Esophagus muscularis mucosa (tissue), 4 donors: Measurements from ENCODE around the gene CTNND1. TPM values are rescaled to one million over a fixed set of nuclear protein-coding genes. Genes with fewer than 3 reads are reported as not detected.

Experiments used
- DNase-seq: peaks from one replicate; pipeline ENCODE4 v3.0.0-alpha.2; 2017; ENCODE audit errors: extremely low spot score
- H3K27ac ChIP-seq, 4 donors: fragments of 200-600 bp; sonication (generic); replicated peaks in 1 of 4; 1 replicate in 3 of 4; 2 replicates in 1 of 4; pipeline ENCODE4 v1.5.1; 2016 to 2019; ENCODE audit warnings: mild to moderate bottlenecking in 1 of 4
- H3K27me3 ChIP-seq, 4 donors: fragments of 200-600 bp; sonication (generic); one replicate each; pipeline versions ENCODE4 v1.5.1 to v1.6.0; 2016 to 2019
- H3K36me3 ChIP-seq, 4 donors: fragments of 200-600 bp; sonication (generic); one replicate each; pipeline ENCODE4 v1.5.1; 2016 to 2019
- H3K4me1 ChIP-seq, 4 donors: fragments of 200-600 bp; sonication (generic); one replicate each; pipeline ENCODE4 v1.5.1; 2016 to 2019
- H3K4me3 ChIP-seq, 4 donors: fragments of 200-600 bp; sonication (generic); 1 replicate in 2 of 4; 2 replicates in 2 of 4; pipeline ENCODE4 v1.5.1; 2016 to 2019; ENCODE audit warnings: mild to moderate bottlenecking in 4 of 4, moderate library complexity in 1 of 4
- H3K9me3 ChIP-seq, 4 donors: fragments of 200-600 bp; sonication (generic); 1 replicate in 3 of 4; 2 replicates in 1 of 4; pipeline ENCODE4 v1.5.1; 2016 to 2019
- EP300 ChIP-seq: sonication (generic); formaldehyde crosslinking; IDR thresholded peaks from one replicate; pipeline ENCODE4 v1.6.1; 2017; ENCODE audit warnings: antibody characterized with exemption
- POLR2A ChIP-seq: fragments of 450-650 bp; IDR thresholded peaks from one replicate; pipeline ENCODE4 v1.6.1; 2017; ENCODE audit warnings: antibody characterized with exemption, moderate library complexity, mild to moderate bottlenecking, low read depth
- POLR2AphosphoS5 ChIP-seq, 2 donors: sonication (generic); formaldehyde crosslinking; IDR thresholded peaks; one replicate each; pipeline ENCODE4 v1.6.1; 2017; ENCODE audit warnings: antibody characterized with exemption in 2 of 2
- WGBS: methylation state at CpG from one replicate; pipeline ENCODE4 v1.1.5; 2018; 5-methylcytosine and 5-hydroxymethylcytosine counted together
- intact Hi-C: fragments of 100-400 bp; cut with DNase I; formaldehyde crosslinking; loops from one replicate; pipeline ENCODE4 v1.15.1; 2023
- total RNA-seq, 4 donors: library from RNA; depleted of rRNA; stranded (reverse); fragments of >200 nt; gene quantifications; one replicate each; pipeline versions ENCODE4 v1.1.0 to v1.2.1, GENCODE V29; 2016
- TF ChIP-seq, protein P1 (sequence below), 3 experiments: fragments of 200-600 bp in 2 of 3; fragments of 450-650 bp in 1 of 3; sonication (generic) in 2 of 3; IDR thresholded peaks; one replicate each; pipeline ENCODE4 v1.5.1; 2017 to 2019; ENCODE audit warnings: antibody characterized with exemption in 3 of 3, mild to moderate bottlenecking in 2 of 3, moderate library complexity in 1 of 3

Gene CTNND1
- total RNA-seq, 4 donors from 2014 or later, result 78.1 to 101 (median 89.5) TPM

DNA sequence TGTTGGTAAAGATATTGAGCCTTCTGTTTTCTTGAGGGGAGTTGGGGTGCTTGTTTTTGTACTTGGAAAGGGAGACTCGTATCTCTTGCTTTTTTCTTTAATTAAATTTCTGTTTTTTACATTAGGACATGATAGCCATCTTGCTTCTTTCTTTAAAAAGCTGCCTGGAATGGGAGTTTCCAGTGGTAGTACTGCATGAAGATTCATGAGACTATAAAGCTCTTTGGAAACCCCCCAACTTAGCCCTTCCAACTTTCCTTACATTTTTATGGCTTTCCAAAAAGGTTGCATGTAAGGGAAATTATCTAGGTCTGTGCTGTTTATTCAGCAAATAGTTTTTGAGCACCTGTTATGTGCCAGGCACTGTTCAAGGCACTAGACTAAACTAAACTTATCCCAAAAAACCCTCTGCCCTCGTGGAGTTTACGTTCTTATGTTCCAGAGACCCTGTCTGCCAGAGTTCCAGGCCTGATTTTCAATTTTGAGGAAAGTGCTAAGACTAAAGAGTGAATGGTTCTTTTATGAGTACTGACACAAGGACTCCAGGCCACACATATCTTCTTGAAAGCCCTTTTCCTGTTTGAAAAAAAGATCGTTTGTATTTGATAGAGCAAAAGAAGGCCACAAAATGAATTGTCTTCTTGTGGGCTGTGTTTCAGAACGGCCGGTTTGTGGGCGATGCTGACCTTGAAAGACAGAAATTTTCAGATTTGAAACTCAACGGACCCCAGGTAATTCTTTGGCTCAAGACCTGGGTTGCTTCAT, 31.9 kb downstream of the CTNND1 start:
- peaks cover 31 to 62% (median 53%) of the 10 kb centered on the region in 4 donors for H3K36me3 ChIP-seq

DNA sequence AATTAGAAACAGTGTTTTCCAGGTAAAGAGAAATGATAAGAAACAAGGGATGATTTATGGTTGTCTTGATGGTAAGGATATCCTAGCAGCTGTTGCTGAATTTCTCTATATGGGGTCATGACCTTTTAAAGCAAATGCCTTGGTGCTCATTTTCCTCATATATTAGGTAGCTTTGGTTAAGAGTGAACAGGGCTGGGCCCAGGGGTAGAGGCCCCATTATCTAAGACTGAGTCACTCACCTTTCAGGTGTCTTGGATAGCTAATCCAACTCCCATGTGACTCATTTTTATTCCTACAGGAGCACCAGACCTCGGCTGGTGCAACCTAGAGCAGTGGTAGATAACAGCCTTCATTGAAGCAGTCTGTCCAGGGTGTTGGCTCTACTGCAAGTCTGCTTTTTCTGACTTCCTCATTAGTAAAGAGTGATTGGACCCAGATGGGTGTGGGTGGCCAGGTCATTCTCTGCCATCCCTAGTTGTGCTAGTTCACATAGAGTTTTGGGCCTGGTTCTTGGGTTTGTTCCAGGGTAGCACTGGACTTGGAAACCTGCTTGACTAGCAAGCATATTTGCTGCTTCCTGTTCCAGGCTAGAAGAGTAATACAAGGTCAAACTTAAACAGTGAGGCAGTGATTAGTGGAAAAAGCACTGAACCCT, 37.4 kb downstream of the CTNND1 start:
- Histone ChIP-seq H3K4me3 (no peak overlapping the region), H3K27ac (peak overlapping the region; percentile 49 to 78 (median 66)), H3K36me3 (peaks cover 50 to 71% (median 58%) of the 10 kb centered on the region in 4 donors), H3K27me3 (no peaks in the 10 kb centered on the region), H3K4me1 (peaks cover 49 to 68% (median 64%) of the 10 kb centered on the region in 4 donors), H3K9me3 (no peaks in the 10 kb centered on the region)
- WGBS, result 44% methylated on average over 1 of the region's 1 CpG
- TF ChIP-seq POLR2A, result no peak
- TF ChIP-seq EP300, result no peak
- TF ChIP-seq, protein P1, sequence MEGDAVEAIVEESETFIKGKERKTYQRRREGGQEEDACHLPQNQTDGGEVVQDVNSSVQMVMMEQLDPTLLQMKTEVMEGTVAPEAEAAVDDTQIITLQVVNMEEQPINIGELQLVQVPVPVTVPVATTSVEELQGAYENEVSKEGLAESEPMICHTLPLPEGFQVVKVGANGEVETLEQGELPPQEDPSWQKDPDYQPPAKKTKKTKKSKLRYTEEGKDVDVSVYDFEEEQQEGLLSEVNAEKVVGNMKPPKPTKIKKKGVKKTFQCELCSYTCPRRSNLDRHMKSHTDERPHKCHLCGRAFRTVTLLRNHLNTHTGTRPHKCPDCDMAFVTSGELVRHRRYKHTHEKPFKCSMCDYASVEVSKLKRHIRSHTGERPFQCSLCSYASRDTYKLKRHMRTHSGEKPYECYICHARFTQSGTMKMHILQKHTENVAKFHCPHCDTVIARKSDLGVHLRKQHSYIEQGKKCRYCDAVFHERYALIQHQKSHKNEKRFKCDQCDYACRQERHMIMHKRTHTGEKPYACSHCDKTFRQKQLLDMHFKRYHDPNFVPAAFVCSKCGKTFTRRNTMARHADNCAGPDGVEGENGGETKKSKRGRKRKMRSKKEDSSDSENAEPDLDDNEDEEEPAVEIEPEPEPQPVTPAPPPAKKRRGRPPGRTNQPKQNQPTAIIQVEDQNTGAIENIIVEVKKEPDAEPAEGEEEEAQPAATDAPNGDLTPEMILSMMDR (IDR thresholded peaks at IDR 0.05), result no peak
- TF ChIP-seq POLR2AphosphoS5 (IDR thresholded peaks at IDR 0.05), result peak; percentile 36 to 42
- DNase-seq, result no peak
- intact Hi-C loops, result loop anchor here (2.0 to 10.0 kb wide), 2 partner anchors 36 to 234 kb away; partner anchors contain the start of gene UBE2L6

More for the DNA sequence above, 31.9 kb downstream of the CTNND1 start:
- Histone ChIP-seq H3K27me3 (no peaks in the 10 kb centered on the region), H3K27ac (peak overlapping the region in 3 of 4 donors; percentile 34 to 75 (median 59)), H3K9me3 (no peaks in the 10 kb centered on the region), H3K4me1 (peaks cover 62 to 79% (median 66%) of the 10 kb centered on the region in 4 donors), H3K4me3 (no peak overlapping the region)
- 49% methylated on average over 8 of the region's 8 CpGs for WGBS
- TF ChIP-seq POLR2A, result no peak
- TF ChIP-seq POLR2AphosphoS5 (IDR thresholded peaks at IDR 0.05), result no peak
- TF ChIP-seq EP300, result no peak
- TF ChIP-seq, protein P1 (IDR thresholded peaks at IDR 0.05), result no peak
- intact Hi-C loops, result loop anchor here (10.0 kb wide), 1 partner anchor 229 kb away; the partner anchor contains the start of gene UBE2L6
- DNase-seq, result no peak

DNA sequence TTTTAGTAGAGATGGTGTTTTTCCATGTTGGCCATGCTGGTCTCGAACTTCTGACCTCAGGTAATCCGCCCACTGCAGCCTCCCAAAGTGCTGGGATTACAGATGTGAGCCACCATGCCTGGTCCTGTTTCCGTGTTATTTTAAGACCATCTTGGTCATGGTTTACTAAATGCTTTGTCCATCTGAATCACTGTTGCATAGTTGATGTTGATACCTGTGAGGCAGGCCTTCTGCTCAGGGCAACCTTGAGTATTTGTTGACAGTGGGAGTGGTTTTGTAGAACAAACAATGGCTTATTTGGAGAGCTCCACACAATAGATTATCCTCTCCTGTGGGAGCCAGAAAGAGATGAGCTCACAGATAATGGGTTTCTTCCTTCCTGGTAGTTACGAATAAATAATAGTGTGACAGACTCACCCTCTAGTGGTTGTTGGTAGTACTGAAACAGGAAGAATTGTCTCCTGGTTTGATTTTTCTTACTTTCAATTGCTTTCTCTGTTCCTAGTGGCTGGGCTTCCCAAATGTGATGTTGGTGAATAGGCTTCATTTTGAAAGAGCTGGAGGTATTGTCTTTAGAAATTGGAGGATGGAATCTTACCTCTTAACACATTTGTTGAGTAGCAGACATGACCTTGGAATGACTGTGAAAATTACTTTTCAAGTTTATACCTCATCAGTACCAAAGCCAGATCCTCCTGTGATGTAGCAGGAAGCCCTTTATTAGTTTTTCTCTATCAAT, 39.0 kb downstream of the CTNND1 start:
- Histone ChIP-seq H3K27me3 (no peaks in the 10 kb centered on the region), H3K4me1 (peaks cover 37 to 60% (median 51%) of the 10 kb centered on the region in 4 donors), H3K27ac (peak overlapping the region; percentile 65 to 78 (median 68)), H3K4me3 (no peak overlapping the region), H3K36me3 (peaks cover 59 to 71% (median 64%) of the 10 kb centered on the region in 4 donors), H3K9me3 (no peaks in the 10 kb centered on the region)
- DNase-seq, result no peak
- 54% methylated on average over 4 of the region's 4 CpGs for WGBS
- intact Hi-C loops, result loop anchor here (10.0 kb wide), 1 partner anchor 724 kb away; no protein-coding TSS in a partner anchor
- TF ChIP-seq POLR2AphosphoS5 (IDR thresholded peaks at IDR 0.05) (peak in 1 of 2 donors; percentile 45), EP300 (no peak), POLR2A (no peak)
- TF ChIP-seq, protein P1 (IDR thresholded peaks at IDR 0.05), result peak; percentile 87 to 95 (median 88)

DNA sequence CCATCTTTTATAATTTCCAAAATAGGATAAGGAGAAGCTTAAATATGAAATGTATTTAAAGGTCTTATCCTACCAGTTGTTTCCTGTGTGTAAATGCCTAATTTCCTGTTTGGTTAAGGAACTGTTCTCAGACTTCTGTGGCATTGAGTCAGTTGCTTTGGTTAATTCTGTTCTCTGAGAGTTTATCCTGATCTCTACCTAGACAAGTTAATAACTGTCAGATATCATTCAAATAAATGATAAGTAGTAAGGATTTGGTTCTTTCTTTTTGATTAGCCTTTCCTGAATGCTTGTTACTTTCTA, 39.5 kb downstream of the CTNND1 start:
- no peak for DNase-seq
- no peak overlapping the region for H3K4me3 ChIP-seq
- H3K4me1 ChIP-seq, result peaks cover 37 to 64% (median 49%) of the 10 kb centered on the region in 4 donors
- H3K9me3 ChIP-seq, result no peaks in the 10 kb centered on the region
- H3K27ac ChIP-seq, result peak overlapping the region; percentile 8 to 78 (median 68)
- TF ChIP-seq POLR2AphosphoS5 (IDR thresholded peaks at IDR 0.05) (no peak), POLR2A (no peak)
- intact Hi-C loops, result loop anchor here (10.0 kb wide), 1 partner anchor 724 kb away; no protein-coding TSS in a partner anchor
- peaks cover 59 to 71% (median 64%) of the 10 kb centered on the region in 4 donors for H3K36me3 ChIP-seq
- no peaks in the 10 kb centered on the region for H3K27me3 ChIP-seq
